Activated CD4-positive, alpha-beta memory T cell treated with anti-CD3 and anti-CD28 coated beads for 36 hours (primary cell): ENCODE results near the gene TRPV4. TPM values are rescaled to one million over a fixed set of nuclear protein-coding genes. Genes with fewer than 3 reads are reported as not detected.
A peak's percentile ranks its signal among the peaks of the same experiment; 100 is the strongest.

Experiments
- CTCF ChIA-PET: fragments of 350-600 bp; sonication (Branson Sonifier 250); formaldehyde crosslinking; loops from one replicate; lab custom pipeline; 2021; ENCODE audit warnings: antibody characterized with exemption, inconsistent platforms; lab: Charles Lee
- POLR2A ChIA-PET: fragments of 350-600 bp; sonication (Branson Sonifier 250); formaldehyde crosslinking; loops from one replicate; lab custom pipeline; 2021; ENCODE audit warnings: antibody characterized with exemption; lab: Charles Lee
- DNase-seq: peaks from one replicate; pipeline ENCODE4 v3.0.0-alpha.2; 2020
- H3K27ac Mint-ChIP-seq: one replicate; pipeline ENCODE4 v1.8.0; 2021; ENCODE audit warnings: mixed read lengths
- H3K27me3 Mint-ChIP-seq: one replicate; pipeline ENCODE4 v1.8.0; 2021; ENCODE audit warnings: mixed read lengths
- H3K36me3 Mint-ChIP-seq: one replicate; pipeline ENCODE4 v1.8.0; 2021; ENCODE audit warnings: mixed read lengths
- H3K4me1 Mint-ChIP-seq: one replicate; pipeline ENCODE4 v1.8.0; 2021; ENCODE audit warnings: low read depth, mixed read lengths
- H3K4me3 Mint-ChIP-seq: one replicate; pipeline ENCODE4 v1.8.0; 2021; ENCODE audit warnings: mild to moderate bottlenecking, mixed read lengths
- H3K9me3 Mint-ChIP-seq: one replicate; pipeline ENCODE4 v1.8.0; 2021; ENCODE audit warnings: mixed read lengths
- intact Hi-C: fragments of 100-400 bp; cut with micrococcal nuclease; formaldehyde crosslinking; loops from one replicate; pipeline ENCODE4 v1.15.1; 2023
- total RNA-seq, 2 experiments: library from RNA; stranded (reverse); gene quantifications; one replicate each; pipeline ENCODE4 v1.2.3, GENCODE V29; 2021

Gene TRPV4
- total RNA-seq, 2 experiments from 2014 or later, result not detected

DNA sequence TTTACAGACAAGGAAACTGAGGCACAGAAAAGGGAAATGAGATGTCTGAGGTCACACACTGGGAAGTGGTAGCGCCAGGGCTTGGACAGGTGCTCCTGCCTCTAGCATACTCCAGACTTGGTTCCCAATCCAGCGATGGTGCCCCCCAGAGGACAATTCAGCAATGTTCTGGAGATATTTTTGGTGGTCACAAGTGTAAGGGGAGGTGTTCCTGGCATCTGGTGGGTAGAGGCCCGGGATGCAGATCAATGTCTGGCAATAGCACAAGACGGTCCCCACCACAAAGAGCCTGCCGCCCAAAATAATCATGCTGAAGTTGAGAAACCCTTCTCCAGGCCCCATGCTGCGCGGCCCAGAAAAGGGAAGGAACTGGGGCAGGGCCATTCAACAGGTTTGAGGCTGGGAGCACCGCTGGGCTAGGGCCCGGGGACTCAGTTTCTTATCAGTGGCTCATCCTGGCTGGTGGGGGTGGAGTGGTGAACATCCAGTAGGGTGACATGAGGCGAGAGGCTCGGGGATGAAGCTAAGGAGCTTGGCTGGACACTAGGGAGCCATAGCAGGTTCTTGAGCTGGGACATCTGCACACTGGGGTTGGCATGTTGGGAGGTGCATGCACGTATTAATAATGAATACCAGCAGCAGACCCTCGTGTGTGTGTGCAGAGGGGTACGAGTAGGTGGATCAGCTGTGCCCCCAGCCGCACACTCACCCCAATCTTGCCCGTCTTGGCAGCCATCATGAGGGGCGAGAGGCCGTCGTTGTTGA is 35.1 kb downstream of the TRPV4 start:
- ChIA-PET CTCF (interaction anchor here (2.3 kb wide), 1 partner anchor 8 kb away, joined by 7 read pairs; no protein-coding TSS in a partner anchor), POLR2A (no interaction called here)
- Mint-ChIP-seq H3K4me3 (no peak overlapping the region), H3K27me3 (peaks cover 5% of the 10 kb centered on the region), H3K36me3 (no peaks in the 10 kb centered on the region), H3K9me3 (no peaks in the 10 kb centered on the region), H3K27ac (no peak overlapping the region), H3K4me1 (no peaks in the 10 kb centered on the region)
- intact Hi-C loops, result no loop called here
- peak; percentile 16 for DNase-seq

DNA sequence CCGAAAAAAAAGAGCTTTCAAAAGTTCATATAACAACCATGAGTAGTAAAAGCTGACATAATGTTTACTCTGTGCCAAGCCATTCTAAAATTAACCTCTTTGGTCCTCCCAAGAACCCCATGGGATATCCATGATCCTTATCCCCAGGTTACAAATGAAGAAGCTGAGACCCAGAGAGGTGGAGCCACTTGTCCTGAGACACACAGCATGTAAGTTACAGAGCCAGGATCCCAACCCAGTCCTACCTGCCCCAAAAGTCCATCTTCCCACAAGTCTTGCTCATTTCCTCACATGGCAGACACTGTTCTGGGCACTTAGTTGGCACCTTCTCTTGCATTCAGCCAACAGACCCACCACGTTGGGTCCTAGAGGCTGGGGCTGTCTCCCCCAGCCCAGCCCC is 37.1 kb downstream of the TRPV4 start:
- Mint-ChIP-seq H3K4me3 (no peak overlapping the region), H3K4me1 (no peaks in the 10 kb centered on the region), H3K9me3 (no peaks in the 10 kb centered on the region), H3K36me3 (no peaks in the 10 kb centered on the region), H3K27me3 (peaks cover 7% of the 10 kb centered on the region), H3K27ac (no peak overlapping the region)
- no peak for DNase-seq
- POLR2A ChIA-PET, result no interaction called here
- CTCF ChIA-PET, result interaction anchor here (1.1 to 2.3 kb wide), 4 partner anchors 8 to 199 kb away, joined by 5 to 7 read pairs (median 6); no protein-coding TSS in a partner anchor
- intact Hi-C loops, result no loop called here

DNA sequence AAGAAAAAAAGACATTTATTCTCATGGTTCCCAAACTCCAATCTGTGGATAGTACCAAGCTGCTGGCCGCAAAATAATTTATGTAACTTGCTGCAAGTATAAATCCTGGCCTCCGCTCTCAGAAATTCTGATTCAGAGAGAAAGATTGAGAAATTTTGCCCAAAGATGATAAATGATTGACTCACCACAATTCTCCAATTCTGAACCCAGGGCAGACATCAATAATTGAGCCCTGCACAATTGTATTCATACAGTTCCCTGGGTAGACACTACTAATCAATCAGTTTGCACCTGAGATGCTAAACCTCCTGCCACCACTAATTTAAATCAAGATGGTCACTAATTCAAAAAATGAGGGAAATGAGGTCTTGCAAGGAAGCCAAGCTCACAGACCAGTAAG is 38.2 kb downstream of the TRPV4 start:
- H3K27ac Mint-ChIP-seq, result no peak overlapping the region
- intact Hi-C loops, result no loop called here
- CTCF ChIA-PET, result interaction anchor here (1.0 to 1.9 kb wide), 2 partner anchors 50 to 198 kb away, joined by 3 to 6 read pairs; no protein-coding TSS in a partner anchor
- DNase-seq, result no peak
- no peak overlapping the region for H3K4me3 Mint-ChIP-seq
- no peaks in the 10 kb centered on the region for H3K36me3 Mint-ChIP-seq
- peaks cover 7% of the 10 kb centered on the region for H3K27me3 Mint-ChIP-seq
- H3K4me1 Mint-ChIP-seq, result no peaks in the 10 kb centered on the region
- POLR2A ChIA-PET, result no interaction called here
- no peaks in the 10 kb centered on the region for H3K9me3 Mint-ChIP-seq

DNA sequence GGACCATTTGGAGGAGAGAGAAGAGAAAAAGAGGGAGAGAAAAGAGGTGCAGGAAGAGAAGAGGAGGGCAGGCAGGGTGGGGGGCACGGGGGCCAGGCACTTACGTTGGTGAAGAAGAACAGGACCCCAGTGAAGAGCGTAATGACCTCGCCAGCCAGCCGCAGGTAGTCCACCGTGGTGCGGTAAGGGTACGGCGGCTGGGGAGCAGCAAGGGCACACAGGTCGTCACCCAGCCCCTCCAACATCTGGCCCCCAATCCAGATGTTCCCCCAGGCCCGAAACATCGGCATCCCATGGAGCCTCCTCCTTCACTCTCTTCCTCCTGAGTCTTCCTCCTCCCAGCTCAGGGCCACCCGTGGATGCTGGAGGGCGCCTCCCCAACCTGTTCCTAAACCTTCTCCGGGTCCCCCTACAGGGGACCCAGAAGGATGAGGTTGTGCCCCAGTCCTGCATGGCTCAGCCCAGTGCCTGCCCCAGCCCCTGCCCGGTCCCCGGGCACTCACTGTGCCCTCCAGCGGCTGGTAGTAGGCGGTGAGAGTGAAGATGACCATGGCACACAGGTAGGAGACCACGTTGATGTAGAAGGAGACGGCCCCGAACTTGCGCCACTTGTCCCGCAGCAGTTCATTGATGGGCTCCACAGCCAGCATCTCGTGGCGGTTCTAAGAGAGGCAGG is 39.2 kb downstream of the TRPV4 start:
- Mint-ChIP-seq H3K36me3 (no peaks in the 10 kb centered on the region), H3K27me3 (peaks cover 7% of the 10 kb centered on the region), H3K9me3 (no peaks in the 10 kb centered on the region), H3K4me1 (no peaks in the 10 kb centered on the region), H3K27ac (no peak overlapping the region), H3K4me3 (no peak overlapping the region)
- no peak for DNase-seq
- ChIA-PET CTCF (interaction anchor here (1.0 kb wide), 1 partner anchor 51 kb away, joined by 3 read pairs; no protein-coding TSS in a partner anchor), POLR2A (no interaction called here)
- intact Hi-C loops, result no loop called here

DNA sequence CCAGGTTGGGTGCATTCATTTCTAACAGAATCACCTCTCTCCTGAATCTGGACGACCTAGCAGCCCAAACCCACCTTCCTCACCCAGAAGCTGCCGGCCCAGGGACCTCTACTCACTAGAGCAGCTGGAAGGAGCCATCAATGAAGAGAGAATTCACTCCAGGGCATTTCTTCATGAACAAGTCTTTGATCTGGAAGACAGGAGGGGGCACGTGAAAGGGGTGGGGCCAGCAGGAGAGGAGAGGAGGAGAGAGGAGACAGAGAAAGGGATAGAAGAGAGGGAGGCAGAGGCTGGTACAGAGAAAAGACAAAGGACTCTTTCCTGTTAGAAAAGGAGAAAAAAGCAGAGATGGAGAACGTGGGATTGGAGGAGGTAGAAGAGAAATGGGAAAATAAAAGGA is 39.8 kb downstream of the TRPV4 start:
- H3K4me3 Mint-ChIP-seq, result no peak overlapping the region
- POLR2A ChIA-PET, result no interaction called here
- H3K27ac Mint-ChIP-seq, result no peak overlapping the region
- DNase-seq, result no peak
- H3K27me3 Mint-ChIP-seq, result peaks cover 7% of the 10 kb centered on the region
- H3K9me3 Mint-ChIP-seq, result no peaks in the 10 kb centered on the region
- intact Hi-C loops, result no loop called here
- no peaks in the 10 kb centered on the region for H3K4me1 Mint-ChIP-seq
- no peaks in the 10 kb centered on the region for H3K36me3 Mint-ChIP-seq
- CTCF ChIA-PET, result no interaction called here

DNA sequence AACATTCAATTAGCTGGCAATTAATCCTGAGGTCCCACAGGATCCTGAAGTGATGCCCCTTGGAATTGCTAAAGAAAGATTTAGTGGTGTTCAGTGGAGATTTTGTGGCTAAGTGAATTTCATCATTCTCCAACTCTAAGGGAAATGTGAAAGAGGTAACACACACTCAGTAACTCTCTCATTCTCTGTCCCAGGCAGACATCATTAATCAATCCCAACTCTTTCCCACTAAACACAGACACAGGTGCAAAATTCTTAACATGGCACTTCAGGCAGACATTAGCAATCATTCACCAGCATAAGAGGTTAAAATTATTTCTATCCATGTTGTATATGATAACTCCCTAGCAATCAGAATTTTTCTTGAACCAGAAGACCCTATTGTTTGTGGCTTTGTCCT is 40.2 kb downstream of the TRPV4 start:
- intact Hi-C loops, result no loop called here
- no peak overlapping the region for H3K27ac Mint-ChIP-seq
- no peaks in the 10 kb centered on the region for H3K36me3 Mint-ChIP-seq
- no peak overlapping the region for H3K4me3 Mint-ChIP-seq
- peaks cover 7% of the 10 kb centered on the region for H3K27me3 Mint-ChIP-seq
- no peaks in the 10 kb centered on the region for H3K9me3 Mint-ChIP-seq
- no peaks in the 10 kb centered on the region for H3K4me1 Mint-ChIP-seq
- ChIA-PET CTCF (no interaction called here), POLR2A (no interaction called here)
- DNase-seq, result no peak

DNA sequence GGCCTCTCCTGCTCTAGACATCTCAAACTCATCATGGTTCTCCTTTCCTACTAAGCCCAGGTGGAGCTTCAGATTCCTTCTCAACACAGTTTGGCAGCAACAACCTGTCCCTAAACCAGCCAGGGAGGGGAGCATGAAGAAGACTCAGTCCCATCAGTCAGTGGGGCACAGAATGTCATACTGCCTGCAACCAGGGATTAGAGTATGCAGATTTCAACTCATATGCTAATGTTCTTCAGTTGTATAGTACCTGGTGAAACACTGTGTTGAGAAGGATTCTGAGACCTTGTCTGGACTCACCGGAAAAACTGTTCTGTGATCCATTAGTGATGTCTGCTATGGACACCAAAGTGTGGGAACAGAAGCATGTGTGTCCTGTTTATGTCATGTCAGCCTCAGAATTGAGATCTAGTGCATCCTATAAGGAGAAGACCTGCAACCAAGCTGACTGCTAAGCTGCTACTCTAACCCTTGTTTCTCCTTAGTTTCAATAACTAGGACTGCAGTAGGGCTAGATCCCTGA is 43.6 kb downstream of the TRPV4 start:
- no peaks in the 10 kb centered on the region for H3K36me3 Mint-ChIP-seq
- no peak overlapping the region for H3K4me3 Mint-ChIP-seq
- intact Hi-C loops, result no loop called here
- POLR2A ChIA-PET, result no interaction called here
- H3K9me3 Mint-ChIP-seq, result no peaks in the 10 kb centered on the region
- no peak for DNase-seq
- CTCF ChIA-PET, result no interaction called here
- no peak overlapping the region for H3K27ac Mint-ChIP-seq
- peaks cover 2% of the 10 kb centered on the region for H3K27me3 Mint-ChIP-seq
- H3K4me1 Mint-ChIP-seq, result no peaks in the 10 kb centered on the region

DNA sequence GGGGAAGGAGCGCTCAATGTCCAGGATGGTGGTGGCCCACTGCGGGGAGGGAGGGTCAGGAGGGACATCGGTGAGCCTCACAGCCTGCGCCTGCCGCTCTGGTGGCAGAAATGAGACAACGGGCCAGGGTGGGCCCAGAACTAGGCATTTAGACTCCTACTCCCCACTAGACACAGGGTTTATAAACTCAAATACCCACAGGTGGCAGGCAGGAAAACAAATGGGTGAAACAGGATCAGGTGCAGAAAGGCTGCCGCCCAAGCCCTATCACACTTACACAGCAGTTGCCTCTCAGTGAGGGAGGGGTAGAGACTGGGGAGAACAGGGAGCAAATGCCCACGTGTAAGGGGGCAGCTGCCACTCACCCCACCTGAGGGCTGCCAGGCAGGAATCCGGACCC is 46.4 kb downstream of the TRPV4 start:
- ChIA-PET CTCF (interaction anchor here (0.6 kb wide), 1 partner anchor 92 kb away, joined by 3 read pairs; no protein-coding TSS in a partner anchor), POLR2A (no interaction called here)
- intact Hi-C loops, result no loop called here
- H3K9me3 Mint-ChIP-seq, result no peaks in the 10 kb centered on the region
- H3K36me3 Mint-ChIP-seq, result no peaks in the 10 kb centered on the region
- H3K4me3 Mint-ChIP-seq, result no peak overlapping the region
- H3K27me3 Mint-ChIP-seq, result peaks cover 1% of the 10 kb centered on the region
- no peak overlapping the region for H3K27ac Mint-ChIP-seq
- no peak for DNase-seq
- no peaks in the 10 kb centered on the region for H3K4me1 Mint-ChIP-seq

DNA sequence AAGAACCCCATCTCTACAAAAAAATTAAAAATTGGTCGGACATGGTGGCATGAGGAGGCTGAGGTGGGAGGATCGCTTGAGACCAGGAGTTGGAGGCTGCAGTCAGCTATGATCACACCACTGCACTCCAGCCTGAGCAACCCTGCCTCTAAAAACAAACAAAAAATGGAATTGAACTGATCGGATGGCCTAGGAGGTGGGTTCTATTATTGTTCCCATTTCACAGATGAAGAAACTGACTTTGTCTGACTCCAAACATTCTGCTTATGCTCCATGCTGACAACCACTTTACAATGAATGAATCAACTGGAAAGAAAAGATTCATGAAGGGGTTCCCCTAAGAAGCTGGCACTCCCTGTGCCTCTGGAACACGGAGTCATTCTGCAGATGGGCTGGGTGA is 47.3 kb downstream of the TRPV4 start:
- CTCF ChIA-PET, result no interaction called here
- Mint-ChIP-seq H3K4me3 (no peak overlapping the region), H3K4me1 (no peaks in the 10 kb centered on the region), H3K27me3 (peaks cover 1% of the 10 kb centered on the region), H3K36me3 (no peaks in the 10 kb centered on the region), H3K9me3 (no peaks in the 10 kb centered on the region), H3K27ac (no peak overlapping the region)
- no peak for DNase-seq
- intact Hi-C loops, result no loop called here
- POLR2A ChIA-PET, result no interaction called here

DNA sequence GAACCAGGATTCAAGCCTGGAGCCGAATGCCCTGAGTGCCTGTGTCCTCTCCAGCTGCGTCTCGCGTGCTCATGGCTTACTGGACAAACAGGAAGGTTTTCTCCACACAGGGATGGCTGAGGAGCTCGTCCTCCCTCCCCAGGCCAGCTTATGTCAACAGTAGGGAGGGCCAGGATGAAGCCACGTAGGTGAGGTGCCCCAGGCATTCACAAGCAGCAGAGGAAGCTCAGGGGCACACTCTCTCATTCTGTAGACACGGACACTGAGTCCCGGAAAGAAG is 49.3 kb downstream of the TRPV4 start:
- intact Hi-C loops, result no loop called here
- no peaks in the 10 kb centered on the region for H3K4me1 Mint-ChIP-seq
- no peak overlapping the region for H3K4me3 Mint-ChIP-seq
- no peak for DNase-seq
- H3K9me3 Mint-ChIP-seq, result no peaks in the 10 kb centered on the region
- ChIA-PET CTCF (no interaction called here), POLR2A (no interaction called here)
- H3K36me3 Mint-ChIP-seq, result no peaks in the 10 kb centered on the region
- peaks cover 1% of the 10 kb centered on the region for H3K27me3 Mint-ChIP-seq
- no peak overlapping the region for H3K27ac Mint-ChIP-seq

DNA sequence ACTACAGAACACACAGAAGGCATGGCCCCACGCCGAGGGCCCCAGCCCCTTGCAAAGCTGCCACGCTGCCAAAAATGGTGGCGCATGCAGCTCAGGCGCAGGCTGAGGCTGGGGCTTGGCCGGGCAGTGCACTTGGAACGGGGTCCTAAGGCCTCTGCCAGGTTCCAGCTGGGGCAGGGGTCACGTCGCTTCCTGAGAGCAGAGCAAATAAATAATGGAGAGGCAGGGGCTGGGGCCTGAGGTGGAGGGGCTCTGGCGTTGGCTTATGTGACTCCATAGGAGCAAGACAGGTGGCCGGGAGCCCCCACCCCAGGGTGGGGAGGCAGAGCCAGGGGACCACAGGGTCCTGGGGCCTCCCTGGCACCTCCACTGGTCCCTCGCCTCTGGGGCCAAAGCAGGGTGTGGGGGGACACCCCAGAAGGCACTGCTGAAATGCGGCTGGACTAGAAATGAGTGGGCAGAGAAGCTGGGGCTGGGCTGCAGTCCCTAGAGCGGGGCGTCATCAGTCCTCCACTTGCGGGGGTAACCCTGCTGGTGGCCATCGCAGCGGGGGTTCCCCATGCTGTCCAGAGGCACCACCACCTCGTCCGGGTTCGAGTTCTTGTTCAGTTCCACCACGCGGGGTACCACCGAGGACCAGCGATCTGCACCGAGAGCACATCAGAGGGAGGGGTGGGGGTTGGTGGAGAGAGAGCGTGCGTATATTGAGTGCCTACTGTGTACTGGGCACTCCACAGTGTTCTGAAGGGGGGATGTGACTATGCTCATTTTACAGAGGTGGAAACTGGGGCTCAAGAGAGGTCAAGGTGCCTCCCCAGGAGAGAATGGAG is 49.8 kb downstream of the TRPV4 start:
- Mint-ChIP-seq H3K27me3 (peaks cover 1% of the 10 kb centered on the region), H3K4me1 (no peaks in the 10 kb centered on the region), H3K4me3 (no peak overlapping the region), H3K27ac (no peak overlapping the region), H3K9me3 (no peaks in the 10 kb centered on the region), H3K36me3 (no peaks in the 10 kb centered on the region)
- intact Hi-C loops, result no loop called here
- ChIA-PET POLR2A (no interaction called here), CTCF (no interaction called here)
- no peak for DNase-seq

DNA sequence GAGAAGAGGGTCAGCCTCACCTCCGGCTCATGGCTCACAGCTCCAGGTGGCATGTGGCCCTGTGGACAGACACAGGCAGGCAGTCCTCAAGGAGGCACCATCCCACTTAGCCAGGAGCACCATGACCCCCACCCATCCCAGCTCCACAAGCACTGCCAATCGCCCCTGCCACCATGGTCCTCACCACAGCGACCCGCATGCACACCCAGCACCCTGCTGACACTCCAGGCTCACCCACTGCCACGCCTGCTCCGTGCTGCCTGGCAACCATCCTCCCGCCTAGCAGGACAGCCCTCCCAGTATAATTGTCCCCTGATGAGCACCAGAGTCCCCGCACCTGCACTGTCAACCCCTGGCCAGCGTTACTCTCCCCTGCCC is 50.9 kb downstream of the TRPV4 start:
- Mint-ChIP-seq H3K27me3 (peaks cover 1% of the 10 kb centered on the region), H3K27ac (no peak overlapping the region), H3K9me3 (no peaks in the 10 kb centered on the region), H3K4me3 (no peak overlapping the region), H3K36me3 (no peaks in the 10 kb centered on the region), H3K4me1 (peaks cover 4% of the 10 kb centered on the region)
- POLR2A ChIA-PET, result no interaction called here
- intact Hi-C loops, result no loop called here
- CTCF ChIA-PET, result interaction anchor here (0.8 kb wide), 1 partner anchor 9 kb away, joined by 3 read pairs; no protein-coding TSS in a partner anchor
- no peak for DNase-seq
